CD14-positive monocyte (primary cell): ENCODE data around the gene DAB2IP. TPM values are rescaled to one million over a fixed set of nuclear protein-coding genes. Genes with fewer than 3 reads are reported as not detected.

Experiments used
- DNase-seq, 3 donors: peaks; one replicate each; pipeline ENCODE4 v3.0.0-alpha.2; 2011 to 2022
- H2AFZ ChIP-seq: 2 replicates; pipeline ENCODE4 v1.6.0; 2012; ENCODE audit warnings: mild to moderate bottlenecking, low read depth, low read length, inconsistent platforms; ENCODE audit not compliant: insufficient read depth, poor library complexity, severe bottlenecking
- H3K27ac ChIP-seq, 2 donors: 1 replicate in 1 of 2; 2 replicates in 1 of 2; pipeline ENCODE4 v1.5.1; 2012 to 2013; ENCODE audit warnings: low read length in 2 of 2, control low read depth in 1 of 2, inconsistent platforms in 1 of 2, low read depth in 1 of 2, mild to moderate bottlenecking in 1 of 2
- H3K27me3 ChIP-seq, 2 donors: one replicate each; pipeline versions ENCODE4 v1.6.0 to v1.6.1; 2011 to 2013; ENCODE audit warnings: low read length in 2 of 2; ENCODE audit not compliant: control insufficient read depth in 2 of 2, insufficient read depth in 2 of 2
- H3K36me3 ChIP-seq, 2 donors: replicated peaks in 1 of 2; 1 replicate in 1 of 2; 2 replicates in 1 of 2; pipeline versions ENCODE4 v1.5.1 to v1.6.1; 2012 to 2013; ENCODE audit warnings: low read length in 2 of 2, control low read depth in 1 of 2, inconsistent platforms in 1 of 2, mild to moderate bottlenecking in 1 of 2; ENCODE audit not compliant: insufficient read depth in 2 of 2, control insufficient read depth in 1 of 2
- H3K4me1 ChIP-seq, 2 donors: 1 replicate in 1 of 2; 2 replicates in 1 of 2; pipeline versions ENCODE4 v1.5.1 to v1.6.1; 2012 to 2013; ENCODE audit warnings: low read length in 2 of 2, control low read depth in 1 of 2, inconsistent platforms in 1 of 2, mild to moderate bottlenecking in 1 of 2, moderate library complexity in 1 of 2; ENCODE audit not compliant: insufficient read depth in 2 of 2, control insufficient read depth in 1 of 2
- H3K4me2 ChIP-seq: replicated peaks from 2 replicates; pipeline ENCODE3; 2012; ENCODE audit warnings: low read length, moderate library complexity, mild to moderate bottlenecking; ENCODE audit not compliant: poor library complexity, severe bottlenecking; ENCODE audit errors: extremely low read depth
- H3K4me3 ChIP-seq, 3 experiments: fragments of 200-600 bp in 1 of 3; sonication (generic) in 1 of 3; replicated peaks in 1 of 3; 1 replicate in 2 of 3; 2 replicates in 1 of 3; pipeline ENCODE4 v1.5.1; 2011 to 2013; ENCODE audit warnings: low read length in 3 of 3, mild to moderate bottlenecking in 3 of 3, control low read depth in 2 of 3, low read depth in 2 of 3, inconsistent platforms in 1 of 3, moderate library complexity in 1 of 3
- H3K79me2 ChIP-seq: 2 replicates; pipeline ENCODE4 v1.6.0; 2012; ENCODE audit warnings: mild to moderate bottlenecking, control low read depth, inconsistent platforms, low read length, moderate library complexity; ENCODE audit not compliant: insufficient read depth
- H3K9ac ChIP-seq: 2 replicates; pipeline ENCODE4 v1.6.0; 2017; ENCODE audit warnings: low read length, mild to moderate bottlenecking; ENCODE audit not compliant: insufficient read depth, poor library complexity, severe bottlenecking
- H3K9me3 ChIP-seq, 2 donors: replicated peaks in 1 of 2; 1 replicate in 1 of 2; 2 replicates in 1 of 2; pipeline versions ENCODE4 v1.5.1 to v1.6.1; 2012 to 2013; ENCODE audit warnings: low read length in 2 of 2, control low read depth in 1 of 2; ENCODE audit not compliant: control insufficient read depth in 1 of 2, insufficient read depth in 1 of 2
- H4K20me1 ChIP-seq: 2 replicates; pipeline ENCODE4 v1.6.0; 2012; ENCODE audit warnings: mild to moderate bottlenecking, low read length, control low read depth, moderate library complexity; ENCODE audit not compliant: insufficient read depth
- H3K27ac Mint-ChIP-seq, 7 donors: one replicate each; pipeline ENCODE4 v1.8.0; 2020; ENCODE audit warnings: mild to moderate bottlenecking in 7 of 7, mixed read lengths in 7 of 7, moderate library complexity in 6 of 7, inconsistent platforms in 2 of 7
- H3K27me3 Mint-ChIP-seq, 3 donors: one replicate each; pipeline ENCODE4 v1.8.0; 2021 to 2022; ENCODE audit warnings: low read depth in 3 of 3, mild to moderate bottlenecking in 3 of 3, mixed read lengths in 3 of 3, moderate library complexity in 3 of 3, inconsistent platforms in 1 of 3
- H3K36me3 Mint-ChIP-seq, 2 donors: one replicate each; pipeline ENCODE4 v1.8.0; 2020; ENCODE audit warnings: mixed read lengths in 2 of 2, inconsistent platforms in 1 of 2, mild to moderate bottlenecking in 1 of 2
- H3K4me1 Mint-ChIP-seq: one replicate; pipeline ENCODE4 v1.8.0; 2020; ENCODE audit warnings: mild to moderate bottlenecking, mixed read lengths
- H3K4me3 Mint-ChIP-seq, 2 donors: one replicate each; pipeline ENCODE4 v1.8.0; 2020; ENCODE audit warnings: mild to moderate bottlenecking in 2 of 2, mixed read lengths in 2 of 2, moderate library complexity in 1 of 2
- H3K9me3 Mint-ChIP-seq, 7 donors: one replicate each; pipeline ENCODE4 v1.8.0; 2020 to 2022; ENCODE audit warnings: mixed read lengths in 7 of 7, mild to moderate bottlenecking in 6 of 7, moderate library complexity in 6 of 7, inconsistent platforms in 2 of 7
- CTCF ChIP-seq: fragments of 200-600 bp; IDR thresholded peaks from one replicate; pipeline ENCODE4 v1.8.0; 2022; ENCODE audit warnings: antibody characterized with exemption, mild to moderate bottlenecking
- WGBS: methylation state at CpG from one replicate; pipeline ENCODE4 v1.1.5; 2013; ENCODE audit warnings: missing lambda C conversion rate; ENCODE audit not compliant: insufficient coverage; 5-methylcytosine and 5-hydroxymethylcytosine counted together
- intact Hi-C, 2 donors: fragments of 100-400 bp; cut with micrococcal nuclease; formaldehyde crosslinking; loops; one replicate each; pipeline versions ENCODE4 v1.15.0 to v1.15.1; 2023
- polyA plus RNA-seq, 3 donors: library from polyadenylated mRNA; depleted of rRNA in 1 of 3; unstranded in 2 of 3; stranded (reverse) in 1 of 3; fragments of 300-500 nt in 2 of 3; fragments of >200 nt in 1 of 3; fragmentation: Illumina TruSeq in 2 of 3; gene quantifications; 1 replicate in 2 of 3; 2 replicates in 1 of 3; pipeline ENCODE4 v1.2.3, GENCODE V29; 2012 to 2021

DAB2IP gene
- polyA plus RNA-seq, 3 donors = 0.13 TPM; not detected in 2

DNA sequence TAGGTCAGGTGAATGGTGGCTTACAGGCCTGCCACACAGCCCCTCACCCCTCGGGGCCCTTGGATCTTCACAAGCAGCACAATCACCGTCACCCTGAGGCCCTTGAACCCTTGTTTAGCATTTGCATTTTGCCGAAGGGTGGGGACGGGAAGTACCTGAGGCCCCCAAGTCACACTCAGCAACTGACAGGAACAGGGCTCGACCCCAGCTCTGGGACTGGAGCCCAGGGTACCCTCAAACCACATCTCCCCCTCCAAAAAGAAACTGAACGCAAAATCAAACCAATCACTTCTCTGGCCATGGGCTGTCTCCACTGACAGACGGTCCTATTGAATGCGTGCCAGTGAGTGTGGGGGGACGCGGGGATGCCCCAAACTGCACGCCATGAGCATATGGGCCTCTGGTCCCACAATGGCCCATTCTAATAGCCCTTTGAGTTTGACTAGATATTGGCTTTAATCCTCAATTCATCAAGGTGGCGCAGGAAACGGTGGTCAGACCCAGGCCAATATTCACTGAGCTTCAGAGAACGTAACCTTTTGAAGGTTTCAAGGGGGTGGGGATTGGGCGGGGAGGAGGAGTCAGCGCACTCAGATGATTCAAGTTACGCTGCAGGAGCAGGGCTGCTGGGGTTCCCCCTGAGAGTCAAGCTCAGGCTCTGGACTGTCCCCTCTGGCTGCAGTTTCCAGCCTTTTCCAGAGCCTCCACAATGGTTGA is 176.0 kb downstream of the DAB2IP start:
- H3K36me3 Mint-ChIP-seq = no peaks in the 10 kb centered on the region
- no peaks in the 10 kb centered on the region for H3K4me1 Mint-ChIP-seq
- H3K4me2 ChIP-seq = no peak overlapping the region
- peaks cover 0 to 6% (median 3%) of the 10 kb centered on the region in 3 donors for H3K27me3 Mint-ChIP-seq
- no peak overlapping the region for H3K27ac ChIP-seq
- no peaks in the 10 kb centered on the region for H4K20me1 ChIP-seq
- peaks cover 0 to 2% (median 0%) of the 10 kb centered on the region in 7 donors for H3K9me3 Mint-ChIP-seq
- no peaks in the 10 kb centered on the region for H3K4me1 ChIP-seq
- intact Hi-C loops = no loop called here
- TF ChIP-seq CTCF = no peak
- H3K9me3 ChIP-seq = no peaks in the 10 kb centered on the region
- H3K27ac Mint-ChIP-seq = no peak overlapping the region
- H3K4me3 Mint-ChIP-seq = no peak overlapping the region
- H2AFZ ChIP-seq = no peak overlapping the region
- 93% methylated on average over 14 of the region's 17 CpGs for WGBS
- H3K79me2 ChIP-seq = no peaks in the 10 kb centered on the region
- H3K27me3 ChIP-seq = no peaks in the 10 kb centered on the region
- no peak for DNase-seq
- H3K4me3 ChIP-seq = no peak overlapping the region
- H3K9ac ChIP-seq = no peak overlapping the region
- H3K36me3 ChIP-seq = no peaks in the 10 kb centered on the region

DNA sequence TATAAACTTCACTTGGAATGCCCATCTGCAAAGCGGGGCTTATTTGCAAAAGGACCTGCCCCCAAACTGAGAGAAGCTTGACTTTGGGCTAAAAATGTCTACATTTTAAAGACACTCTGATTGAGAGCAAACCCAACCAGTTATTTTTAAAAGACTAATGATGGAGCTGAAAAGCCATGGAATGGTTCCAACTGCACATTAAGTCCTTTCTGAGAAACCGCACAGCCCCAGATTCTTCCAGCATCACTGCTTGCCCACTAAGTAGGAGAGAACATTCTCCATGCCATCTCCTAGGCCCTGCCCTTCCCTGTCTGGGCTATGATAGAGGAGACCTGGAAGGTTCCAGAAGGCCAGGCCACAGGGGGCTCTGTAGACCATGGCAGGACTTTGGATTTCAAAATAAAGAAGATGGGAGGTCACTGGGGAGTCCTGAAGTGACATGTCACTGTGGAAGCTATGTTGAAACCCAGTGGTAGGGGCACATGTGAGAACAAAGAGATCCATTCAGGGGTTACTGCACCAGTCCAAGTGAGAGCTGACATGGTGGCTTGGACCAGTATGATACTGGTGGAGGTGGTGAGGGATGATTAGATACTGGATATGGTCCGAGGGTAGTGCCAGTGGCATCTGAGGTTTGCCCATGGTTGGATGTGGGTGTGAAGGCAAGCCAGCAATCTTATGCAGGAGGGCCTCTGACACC is 179.2 kb downstream of the DAB2IP start:
- no peak overlapping the region for H3K4me3 ChIP-seq
- H3K79me2 ChIP-seq = no peaks in the 10 kb centered on the region
- no peaks in the 10 kb centered on the region for H3K9me3 ChIP-seq
- no peak for TF ChIP-seq CTCF
- H3K4me1 ChIP-seq = no peaks in the 10 kb centered on the region
- H2AFZ ChIP-seq = no peak overlapping the region
- no peaks in the 10 kb centered on the region for H3K36me3 ChIP-seq
- H4K20me1 ChIP-seq = no peaks in the 10 kb centered on the region
- H3K4me3 Mint-ChIP-seq = no peak overlapping the region
- DNase-seq = no peak
- no peaks in the 10 kb centered on the region for H3K4me1 Mint-ChIP-seq
- H3K27ac ChIP-seq = no peak overlapping the region
- peaks cover 0 to 2% (median 0%) of the 10 kb centered on the region in 7 donors for H3K9me3 Mint-ChIP-seq
- no peak overlapping the region for H3K4me2 ChIP-seq
- H3K36me3 Mint-ChIP-seq = no peaks in the 10 kb centered on the region
- WGBS = 83% methylated on average over 1 of the region's 3 CpGs
- peaks cover 0 to 5% (median 3%) of the 10 kb centered on the region in 3 donors for H3K27me3 Mint-ChIP-seq
- intact Hi-C loops = no loop called here
- H3K9ac ChIP-seq = no peak overlapping the region
- no peaks in the 10 kb centered on the region for H3K27me3 ChIP-seq
- H3K27ac Mint-ChIP-seq = no peak overlapping the region
